ENCODE results near the gene SF3B3.

The SF3B3 gene

GRCh38 chr16:70523743-70524398 is at the start of gene SF3B3:
Gene SF3B3 (plus strand): TSS chr16:70523816. CDS start chr16:70526657, 2,841 bp downstream.
- no peak for TF ChIP-seq CTCF (IDR thresholded peaks at IDR 0.05; ENCODE audit: low read depth, low read length)
- peak within 1 kb of the TSS; percentile 92 to 97 for H3K4me3 ChIP-seq (replicated peaks in 1 of 2; ENCODE audit: low read depth in 2 of 2, low read length in 2 of 2)
- peak in 1 of 2 donors; percentile 81 for DNase-seq (ENCODE audit: low read depth in 2 of 2)

GRCh38 chr16:70474320-70475053 is 49.1 kb upstream of the SF3B3 start:
- TF ChIP-seq CTCF (IDR thresholded peaks at IDR 0.05; ENCODE audit: low read depth, low read length) = no peak
- no peak for DNase-seq (ENCODE audit: low read depth in 2 of 2)
- H3K4me3 ChIP-seq (replicated peaks in 1 of 2; ENCODE audit: low read depth in 2 of 2, low read length in 2 of 2) = no peak overlapping the region

- TF ChIP-seq CTCF (IDR thresholded peaks at IDR 0.05; ENCODE audit: low read depth, low read length) = no peak
- no peak for DNase-seq (ENCODE audit: low read depth in 2 of 2)
- H3K4me3 ChIP-seq (replicated peaks in 1 of 2; ENCODE audit: low read depth in 2 of 2, low read length in 2 of 2) = no peak overlapping the region
These were observed 48.4 kb upstream of the SF3B3 start for GRCh38 chr16:70475054-70475871.

- peak; percentile 65 to 69 for DNase-seq (ENCODE audit: low read depth in 2 of 2)
- no peak for TF ChIP-seq CTCF (IDR thresholded peaks at IDR 0.05; ENCODE audit: low read depth, low read length)
- H3K4me3 ChIP-seq (replicated peaks in 1 of 2; ENCODE audit: low read depth in 2 of 2, low read length in 2 of 2) = no peak overlapping the region
These were observed 47.2 kb upstream of the SF3B3 start for GRCh38 chr16:70476272-70477020.

GRCh38 chr16:70478169-70478568 is 45.4 kb upstream of the SF3B3 start:
- no peak overlapping the region for H3K4me3 ChIP-seq (replicated peaks in 1 of 2; ENCODE audit: low read depth in 2 of 2, low read length in 2 of 2)
- DNase-seq (ENCODE audit: low read depth in 2 of 2) = no peak
- TF ChIP-seq CTCF (IDR thresholded peaks at IDR 0.05; ENCODE audit: low read depth, low read length) = no peak

GRCh38 chr16:70478912-70479341 is 44.7 kb upstream of the SF3B3 start:
- no peak for TF ChIP-seq CTCF (IDR thresholded peaks at IDR 0.05; ENCODE audit: low read depth, low read length)
- no peak overlapping the region for H3K4me3 ChIP-seq (replicated peaks in 1 of 2; ENCODE audit: low read depth in 2 of 2, low read length in 2 of 2)
- DNase-seq (ENCODE audit: low read depth in 2 of 2) = peak in 1 of 2 donors; percentile 57
